ENCODE results near the gene CACNG8.

The CACNG8 gene

GRCh38 chr19:53944933-53945332 lies 17.8 kb upstream of the CACNG8 start:
- WGBS, result 83% methylated on average over 4 of the region's 4 CpGs
- H3K4ac ChIP-seq (ENCODE audit: low read depth in 1 of 2, low read length in 2 of 2), result no peak overlapping the region
- H4K8ac ChIP-seq (ENCODE audit: low read length), result no peak overlapping the region
- no peak overlapping the region for H3K18ac ChIP-seq (ENCODE audit: low read depth in 1 of 2, low read length in 2 of 2)
- no peaks in the 10 kb centered on the region for H3K36me3 ChIP-seq (ENCODE audit: control insufficient read depth in 1 of 2, insufficient read depth in 2 of 2, low read depth in 1 of 2, low read length in 2 of 2)
- H2BK15ac ChIP-seq (ENCODE audit: low read depth, poor library complexity, severe bottlenecking), result no peak overlapping the region
- no peaks in the 10 kb centered on the region for H3K4me1 ChIP-seq (ENCODE audit: control insufficient read depth, insufficient read depth, low read depth, low read length)
- DNase-seq, result no peak
- no peak overlapping the region for H3K14ac ChIP-seq (ENCODE audit: low read length in 2 of 2)
- no peak overlapping the region for H3K4me2 ChIP-seq (ENCODE audit: low read length, poor library complexity, severe bottlenecking)
- H2BK5ac ChIP-seq (ENCODE audit: low read depth, low read length, poor library complexity, severe bottlenecking), result no peak overlapping the region
- no peaks in the 10 kb centered on the region for H3K79me1 ChIP-seq (replicated peaks; ENCODE audit: low read length, poor library complexity, severe bottlenecking)
- no peak overlapping the region for H4K91ac ChIP-seq (ENCODE audit: low read length)
- no peak overlapping the region for H3K9ac ChIP-seq (ENCODE audit: low read length)
- no peak overlapping the region for H2BK120ac ChIP-seq (ENCODE audit: low read depth, low read length)
- H3K4me3 ChIP-seq (ENCODE audit: insufficient read depth in 1 of 2, low read depth in 1 of 2, low read length in 2 of 2), result no peak overlapping the region
- no peaks in the 10 kb centered on the region for H3K9me3 ChIP-seq (ENCODE audit: control insufficient read depth, low read length)
- H3K27me3 ChIP-seq (ENCODE audit: control insufficient read depth in 1 of 2, insufficient read depth in 1 of 2, low read length in 2 of 2), result peaks cover 20 to 62% of the 10 kb centered on the region in 2 experiments
- no peak overlapping the region for H2AFZ ChIP-seq (ENCODE audit: low read depth, low read length)
- H2AK5ac ChIP-seq (ENCODE audit: low read length, severe bottlenecking), result no peak overlapping the region
- H3K27ac ChIP-seq (ENCODE audit: low read length, poor library complexity, severe bottlenecking), result no peak overlapping the region
- H3K23ac ChIP-seq (ENCODE audit: low read length in 2 of 2), result no peak overlapping the region
- H2BK12ac ChIP-seq (ENCODE audit: low read length in 2 of 2), result no peak overlapping the region

- Histone ChIP-seq H3K23ac (ENCODE audit: low read length in 2 of 2) (no peak overlapping the region), H2AFZ (ENCODE audit: low read depth, low read length) (no peak overlapping the region), H4K8ac (ENCODE audit: low read length) (no peak overlapping the region), H2BK15ac (ENCODE audit: low read depth, poor library complexity, severe bottlenecking) (no peak overlapping the region), H3K79me1 (replicated peaks; ENCODE audit: low read length, poor library complexity, severe bottlenecking) (no peaks in the 10 kb centered on the region), H2BK120ac (ENCODE audit: low read depth, low read length) (no peak overlapping the region), H4K91ac (ENCODE audit: low read length) (no peak overlapping the region), H3K14ac (ENCODE audit: low read length in 2 of 2) (no peak overlapping the region), H3K9ac (ENCODE audit: low read length) (no peak overlapping the region), H3K9me3 (ENCODE audit: control insufficient read depth, low read length) (no peaks in the 10 kb centered on the region), H3K4me3 (ENCODE audit: insufficient read depth in 1 of 2, low read depth in 1 of 2, low read length in 2 of 2) (no peak overlapping the region), H2BK5ac (ENCODE audit: low read depth, low read length, poor library complexity, severe bottlenecking) (no peak overlapping the region), H2AK5ac (ENCODE audit: low read length, severe bottlenecking) (no peak overlapping the region), H2BK12ac (ENCODE audit: low read length in 2 of 2) (no peak overlapping the region), H3K4me1 (ENCODE audit: control insufficient read depth, insufficient read depth, low read depth, low read length) (no peaks in the 10 kb centered on the region), H3K18ac (ENCODE audit: low read depth in 1 of 2, low read length in 2 of 2) (no peak overlapping the region), H3K27ac (ENCODE audit: low read length, poor library complexity, severe bottlenecking) (no peak overlapping the region), H3K4me2 (ENCODE audit: low read length, poor library complexity, severe bottlenecking) (no peak overlapping the region), H3K36me3 (ENCODE audit: control insufficient read depth in 1 of 2, insufficient read depth in 2 of 2, low read depth in 1 of 2, low read length in 2 of 2) (no peaks in the 10 kb centered on the region), H3K4ac (ENCODE audit: low read depth in 1 of 2, low read length in 2 of 2) (no peak overlapping the region), H3K27me3 (ENCODE audit: control insufficient read depth in 1 of 2, insufficient read depth in 1 of 2, low read length in 2 of 2) (peaks cover 20 to 57% of the 10 kb centered on the region in 2 experiments)
- DNase-seq, result no peak
- 33% methylated on average over 7 of the region's 9 CpGs for WGBS
Observed at GRCh38 chr19:53945441-53945840, 17.3 kb upstream of the CACNG8 start.

- H2AK5ac ChIP-seq (ENCODE audit: low read length, severe bottlenecking), result no peak overlapping the region
- H3K4me2 ChIP-seq (ENCODE audit: low read length, poor library complexity, severe bottlenecking), result no peak overlapping the region
- no peak for DNase-seq
- no peak overlapping the region for H3K14ac ChIP-seq (ENCODE audit: low read length in 2 of 2)
- no peak overlapping the region for H3K4ac ChIP-seq (ENCODE audit: low read depth in 1 of 2, low read length in 2 of 2)
- H3K23ac ChIP-seq (ENCODE audit: low read length in 2 of 2), result no peak overlapping the region
- no peaks in the 10 kb centered on the region for H3K4me1 ChIP-seq (ENCODE audit: control insufficient read depth, insufficient read depth, low read depth, low read length)
- no peak overlapping the region for H3K18ac ChIP-seq (ENCODE audit: low read depth in 1 of 2, low read length in 2 of 2)
- no peak overlapping the region for H4K8ac ChIP-seq (ENCODE audit: low read length)
- H2AFZ ChIP-seq (ENCODE audit: low read depth, low read length), result no peak overlapping the region
- no peaks in the 10 kb centered on the region for H3K9me3 ChIP-seq (ENCODE audit: control insufficient read depth, low read length)
- H3K27ac ChIP-seq (ENCODE audit: low read length, poor library complexity, severe bottlenecking), result no peak overlapping the region
- no peak overlapping the region for H3K9ac ChIP-seq (ENCODE audit: low read length)
- H4K91ac ChIP-seq (ENCODE audit: low read length), result no peak overlapping the region
- no peak overlapping the region for H2BK12ac ChIP-seq (ENCODE audit: low read length in 2 of 2)
- H2BK15ac ChIP-seq (ENCODE audit: low read depth, poor library complexity, severe bottlenecking), result no peak overlapping the region
- no peak overlapping the region for H2BK5ac ChIP-seq (ENCODE audit: low read depth, low read length, poor library complexity, severe bottlenecking)
- no peaks in the 10 kb centered on the region for H3K79me1 ChIP-seq (replicated peaks; ENCODE audit: low read length, poor library complexity, severe bottlenecking)
- WGBS, result 100% methylated on average over 1 of the region's 2 CpGs
- H2BK120ac ChIP-seq (ENCODE audit: low read depth, low read length), result no peak overlapping the region
- H3K27me3 ChIP-seq (ENCODE audit: control insufficient read depth in 1 of 2, insufficient read depth in 1 of 2, low read length in 2 of 2), result peaks cover 20 to 55% of the 10 kb centered on the region in 2 experiments
- H3K4me3 ChIP-seq (ENCODE audit: insufficient read depth in 1 of 2, low read depth in 1 of 2, low read length in 2 of 2), result no peak overlapping the region
- no peaks in the 10 kb centered on the region for H3K36me3 ChIP-seq (ENCODE audit: control insufficient read depth in 1 of 2, insufficient read depth in 2 of 2, low read depth in 1 of 2, low read length in 2 of 2)
Observed at GRCh38 chr19:53945998-53946397, 16.7 kb upstream of the CACNG8 start.

- H3K27ac ChIP-seq (ENCODE audit: low read length, poor library complexity, severe bottlenecking), result no peak overlapping the region
- H2BK12ac ChIP-seq (ENCODE audit: low read length in 2 of 2), result no peak overlapping the region
- no peak overlapping the region for H4K91ac ChIP-seq (ENCODE audit: low read length)
- no peak overlapping the region for H2BK5ac ChIP-seq (ENCODE audit: low read depth, low read length, poor library complexity, severe bottlenecking)
- no peaks in the 10 kb centered on the region for H3K4me1 ChIP-seq (ENCODE audit: control insufficient read depth, insufficient read depth, low read depth, low read length)
- DNase-seq, result no peak
- H2BK120ac ChIP-seq (ENCODE audit: low read depth, low read length), result no peak overlapping the region
- H2AFZ ChIP-seq (ENCODE audit: low read depth, low read length), result no peak overlapping the region
- H3K9me3 ChIP-seq (ENCODE audit: control insufficient read depth, low read length), result no peaks in the 10 kb centered on the region
- no peak overlapping the region for H3K23ac ChIP-seq (ENCODE audit: low read length in 2 of 2)
- H3K14ac ChIP-seq (ENCODE audit: low read length in 2 of 2), result no peak overlapping the region
- 56% methylated on average over 4 of the region's 5 CpGs for WGBS
- no peak overlapping the region for H2BK15ac ChIP-seq (ENCODE audit: low read depth, poor library complexity, severe bottlenecking)
- H3K4me3 ChIP-seq (ENCODE audit: insufficient read depth in 1 of 2, low read depth in 1 of 2, low read length in 2 of 2), result no peak overlapping the region
- H3K27me3 ChIP-seq (ENCODE audit: control insufficient read depth in 1 of 2, insufficient read depth in 1 of 2, low read length in 2 of 2), result peaks cover 6 to 39% of the 10 kb centered on the region in 2 experiments
- no peaks in the 10 kb centered on the region for H3K36me3 ChIP-seq (ENCODE audit: control insufficient read depth in 1 of 2, insufficient read depth in 2 of 2, low read depth in 1 of 2, low read length in 2 of 2)
- H4K8ac ChIP-seq (ENCODE audit: low read length), result no peak overlapping the region
- H3K4ac ChIP-seq (ENCODE audit: low read depth in 1 of 2, low read length in 2 of 2), result no peak overlapping the region
- H2AK5ac ChIP-seq (ENCODE audit: low read length, severe bottlenecking), result no peak overlapping the region
- no peak overlapping the region for H3K18ac ChIP-seq (ENCODE audit: low read depth in 1 of 2, low read length in 2 of 2)
- H3K79me1 ChIP-seq (replicated peaks; ENCODE audit: low read length, poor library complexity, severe bottlenecking), result no peaks in the 10 kb centered on the region
- no peak overlapping the region for H3K4me2 ChIP-seq (ENCODE audit: low read length, poor library complexity, severe bottlenecking)
- no peak overlapping the region for H3K9ac ChIP-seq (ENCODE audit: low read length)
Observed at GRCh38 chr19:53947624-53948023, 15.1 kb upstream of the CACNG8 start.
